T-cell (primary cell): Measurements from ENCODE around the gene ATRN. TPM values are rescaled to one million over a fixed set of nuclear protein-coding genes. Genes with fewer than 3 reads are reported as not detected.

ENCODE experiments used
- ATAC-seq, 4 experiments: fragments of 200-7000 bp in 3 of 4; fragments of 150-1000 bp in 1 of 4; cut with Tn5 transposase; replicated peaks in 1 of 4; 1 replicate in 3 of 4; 2 replicates in 1 of 4; pipeline ENCODE4 v1.10.0; 2021; ENCODE audit warnings: moderate library complexity in 3 of 4, mild to moderate bottlenecking in 2 of 4, moderate number of reproducible peaks in 1 of 4
- CTCF ChIA-PET, 2 donors: fragments of 300-600 bp; sonication (Branson Sonifier 250); formaldehyde crosslinking; loops; one replicate each; lab custom pipeline; 2022; ENCODE audit warnings: antibody characterized with exemption in 2 of 2; lab: Charles Lee
- POLR2A ChIA-PET, 2 donors: fragments of 300-600 bp; sonication (Branson Sonifier 250); formaldehyde crosslinking; loops; one replicate each; lab custom pipeline; 2022; ENCODE audit warnings: antibody characterized with exemption in 2 of 2; lab: Charles Lee
- DNase-seq, 35 experiments: peaks; one replicate each; pipeline versions ENCODE4 v3.0.0 to v3.0.0-alpha.2; 2013 to 2023
- H3K27ac ChIP-seq: one replicate; pipeline ENCODE4 v1.5.1; 2013; ENCODE audit warnings: low read length
- H3K27me3 ChIP-seq, 2 experiments: replicated peaks in 1 of 2; 1 replicate in 1 of 2; 2 replicates in 1 of 2; pipeline versions ENCODE4 v1.6.1 to v1.7.0; 2013; ENCODE audit warnings: low read length in 1 of 2, mixed read lengths in 1 of 2; ENCODE audit not compliant: control insufficient read depth in 2 of 2, insufficient read depth in 2 of 2; ENCODE audit errors: extremely low read depth in 1 of 2
- H3K36me3 ChIP-seq, 2 donors: 1 replicate in 1 of 2; 2 replicates in 1 of 2; pipeline versions ENCODE4 v1.6.1 to v1.7.0; 2013; ENCODE audit warnings: low read length in 1 of 2; ENCODE audit not compliant: control insufficient read depth in 2 of 2, insufficient read depth in 1 of 2; ENCODE audit errors: extremely low read depth in 1 of 2
- H3K4me1 ChIP-seq, 2 experiments: 1 replicate in 1 of 2; 2 replicates in 1 of 2; pipeline versions ENCODE4 v1.6.1 to v1.7.0; 2013; ENCODE audit warnings: low read length in 2 of 2, mixed read lengths in 1 of 2; ENCODE audit not compliant: insufficient read depth in 2 of 2, control insufficient read depth in 1 of 2; ENCODE audit errors: extremely low read depth in 1 of 2
- H3K4me3 ChIP-seq, 2 donors: 1 replicate in 1 of 2; 2 replicates in 1 of 2; pipeline versions ENCODE4 v1.5.1 to v1.7.0; 2013; ENCODE audit warnings: mild to moderate bottlenecking in 2 of 2, low read length in 1 of 2, moderate library complexity in 1 of 2; ENCODE audit not compliant: control insufficient read depth in 1 of 2; ENCODE audit errors: extremely low read depth in 1 of 2
- H3K9me3 ChIP-seq: 2 replicates; pipeline ENCODE4 v1.7.0; 2013
- H3K27ac Mint-ChIP-seq, 2 donors: one replicate each; pipeline ENCODE4 v1.8.0; 2020 to 2021; ENCODE audit warnings: mild to moderate bottlenecking in 2 of 2, mixed read lengths in 2 of 2
- H3K27me3 Mint-ChIP-seq, 2 donors: one replicate each; pipeline ENCODE4 v1.8.0; 2021 to 2022; ENCODE audit warnings: mixed read lengths in 2 of 2
- H3K36me3 Mint-ChIP-seq: one replicate; pipeline ENCODE4 v1.8.0; 2021; ENCODE audit warnings: mixed read lengths
- H3K4me1 Mint-ChIP-seq, 3 donors: one replicate each; pipeline ENCODE4 v1.8.0; 2020 to 2022; ENCODE audit warnings: mixed read lengths in 3 of 3, mild to moderate bottlenecking in 1 of 3
- H3K4me3 Mint-ChIP-seq, 3 donors: one replicate each; pipeline ENCODE4 v1.8.0; 2020 to 2022; ENCODE audit warnings: mild to moderate bottlenecking in 3 of 3, mixed read lengths in 3 of 3, moderate library complexity in 3 of 3
- H3K9me3 Mint-ChIP-seq, 3 donors: one replicate each; pipeline ENCODE4 v1.8.0; 2020 to 2022; ENCODE audit warnings: mixed read lengths in 3 of 3
- WGBS: methylation state at CpG from one replicate; pipeline ENCODE4 v1.1.5; 2013; ENCODE audit warnings: missing lambda C conversion rate; ENCODE audit not compliant: insufficient coverage; 5-methylcytosine and 5-hydroxymethylcytosine counted together
- total RNA-seq, 35 experiments: library from RNA in 6 of 35; stranded (reverse) in 6 of 35; fragments of 120-200 nt in 1 of 35; gene quantifications; one replicate each; pipeline versions ENCODE4 v1.2.1 to v1.2.4 and lab custom pipeline; 2013 to 2026

Gene ATRN
- total RNA-seq, 5 donors from 2014 or later (not counting 1 experiment from before 2014, with no cell fraction given), result 13.6 to 15.8 (median 13.7) TPM

DNA sequence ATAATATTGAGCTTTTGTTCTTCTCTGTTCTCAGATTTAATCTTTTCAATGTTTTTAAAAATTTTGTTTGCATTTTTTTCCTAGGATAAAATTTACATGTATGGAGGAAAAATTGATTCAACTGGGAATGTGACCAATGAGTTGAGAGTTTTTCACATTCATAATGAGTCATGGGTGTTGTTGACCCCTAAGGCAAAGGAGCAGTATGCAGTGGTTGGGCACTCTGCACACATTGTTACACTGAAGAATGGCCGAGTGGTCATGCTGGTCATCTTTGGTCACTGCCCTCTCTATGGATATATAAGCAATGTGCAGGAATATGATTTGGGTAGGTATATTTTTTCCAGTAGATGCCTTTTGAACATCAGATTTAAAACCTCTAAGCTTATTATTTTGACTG is 89.8 kb downstream of the ATRN start:
- Histone ChIP-seq H3K36me3 (peaks cover 7 to 13% of the 10 kb centered on the region in 2 donors), H3K27ac (no peak overlapping the region), H3K27me3 (no peaks in the 10 kb centered on the region), H3K4me3 (no peak overlapping the region), H3K9me3 (no peaks in the 10 kb centered on the region), H3K4me1 (no peaks in the 10 kb centered on the region)
- Mint-ChIP-seq H3K9me3 (no peaks in the 10 kb centered on the region), H3K4me3 (no peak overlapping the region), H3K27ac (no peak overlapping the region), H3K4me1 (no peaks in the 10 kb centered on the region), H3K36me3 (peaks cover 28% of the 10 kb centered on the region), H3K27me3 (no peaks in the 10 kb centered on the region)
- no CpG with 5 or more reads among the region's 1 CpG for WGBS
- ChIA-PET POLR2A (interaction anchor here in 1 of 2 donors (0.6 kb wide), 1 partner anchor 181 kb away, joined by 3 read pairs; no protein-coding TSS in a partner anchor), CTCF (interaction anchor here in 1 of 2 donors (0.6 kb wide), 1 partner anchor 294 kb away, joined by 4 read pairs; no protein-coding TSS in a partner anchor)
- DNase-seq, result no peak
- ATAC-seq, result no peak

- H3K4me3 Mint-ChIP-seq, result no peak overlapping the region
- H3K4me1 ChIP-seq, result no peaks in the 10 kb centered on the region
- ChIA-PET CTCF (interaction anchor here (0.5 to 1.6 kb wide), 8 partner anchors 12 to 566 kb away, joined by 3 to 8 read pairs (median 3); no protein-coding TSS in a partner anchor), POLR2A (no interaction called here)
- H3K9me3 Mint-ChIP-seq, result no peaks in the 10 kb centered on the region
- H3K4me3 ChIP-seq, result no peak overlapping the region
- no peaks in the 10 kb centered on the region for H3K27me3 Mint-ChIP-seq
- no CpG with 5 or more reads among the region's 3 CpGs for WGBS
- no peak for ATAC-seq
- no peak overlapping the region for H3K27ac Mint-ChIP-seq
- peaks cover 27% of the 10 kb centered on the region for H3K36me3 Mint-ChIP-seq
- no peaks in the 10 kb centered on the region for H3K27me3 ChIP-seq
- H3K36me3 ChIP-seq, result peaks cover 7 to 17% of the 10 kb centered on the region in 2 donors
- no peaks in the 10 kb centered on the region for H3K4me1 Mint-ChIP-seq
- no peaks in the 10 kb centered on the region for H3K9me3 ChIP-seq
- no peak for DNase-seq
- no peak overlapping the region for H3K27ac ChIP-seq
These were observed 92.3 kb downstream of the ATRN start for GRCh38 chr20:3563133-3563532.

DNA sequence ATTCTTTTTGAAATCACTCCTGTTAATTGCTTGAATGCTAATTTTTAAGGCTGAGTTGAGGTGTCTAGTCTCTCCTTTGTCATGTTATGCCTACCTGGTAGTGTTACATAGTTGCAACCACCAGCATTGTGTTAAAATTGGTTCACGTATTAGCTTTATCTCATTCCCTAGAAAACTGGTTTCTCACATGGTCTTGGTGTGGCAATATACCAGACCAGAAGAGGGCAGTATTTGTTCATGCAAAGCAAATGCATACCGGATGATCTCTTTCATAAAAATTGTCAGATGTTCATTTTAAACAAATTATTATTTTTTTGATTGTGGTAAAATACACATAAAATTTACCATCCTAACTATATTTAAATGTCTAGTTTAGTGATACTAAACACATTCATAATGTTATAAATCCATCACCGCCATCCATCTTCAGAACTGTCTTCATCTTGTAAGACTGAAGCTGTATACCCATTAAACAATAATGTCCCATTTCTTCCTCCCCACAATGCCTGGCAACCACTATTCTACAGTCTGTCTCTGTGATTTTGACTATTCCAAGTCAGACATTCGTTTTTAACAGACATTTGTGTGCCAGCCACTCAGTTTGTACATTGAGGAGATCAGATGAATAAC is 92.8 kb downstream of the ATRN start:
- peaks cover 27% of the 10 kb centered on the region for H3K36me3 Mint-ChIP-seq

GRCh38 chr20:3565851-3566250 is 95.0 kb downstream of the ATRN start:
- ATAC-seq (no peak), DNase-seq (no peak)
- Mint-ChIP-seq H3K27me3 (no peaks in the 10 kb centered on the region), H3K4me1 (no peaks in the 10 kb centered on the region), H3K36me3 (peaks cover 27% of the 10 kb centered on the region), H3K9me3 (no peaks in the 10 kb centered on the region), H3K27ac (no peak overlapping the region), H3K4me3 (no peak overlapping the region)
- CTCF ChIA-PET, result no interaction called here
- no peak overlapping the region for H3K4me3 ChIP-seq
- 100% methylated on average over 2 of the region's 2 CpGs for WGBS
- H3K36me3 ChIP-seq, result peaks cover 7 to 15% of the 10 kb centered on the region in 2 donors
- H3K4me1 ChIP-seq, result no peaks in the 10 kb centered on the region
- POLR2A ChIA-PET, result interaction anchor here in 1 of 2 donors (0.6 kb wide), 1 partner anchor 10 kb away, joined by 3 read pairs; no protein-coding TSS in a partner anchor
- H3K27ac ChIP-seq, result no peak overlapping the region
- no peaks in the 10 kb centered on the region for H3K9me3 ChIP-seq
- H3K27me3 ChIP-seq, result no peaks in the 10 kb centered on the region

More for the DNA sequence above, 92.8 kb downstream of the ATRN start:
- H3K27ac Mint-ChIP-seq, result no peak overlapping the region
- ATAC-seq (no peak), DNase-seq (peak in 3 of 35 experiments; percentile 1 to 52 (median 6))
- H3K4me1 ChIP-seq, result no peaks in the 10 kb centered on the region
- H3K9me3 Mint-ChIP-seq, result no peaks in the 10 kb centered on the region
- H3K4me1 Mint-ChIP-seq, result no peaks in the 10 kb centered on the region
- no peaks in the 10 kb centered on the region for H3K9me3 ChIP-seq
- no peaks in the 10 kb centered on the region for H3K27me3 ChIP-seq
- no peak overlapping the region for H3K4me3 ChIP-seq
- H3K36me3 ChIP-seq, result peaks cover 7 to 17% of the 10 kb centered on the region in 2 donors
- WGBS, result no CpG with 5 or more reads among the region's 4 CpGs
- no peak overlapping the region for H3K27ac ChIP-seq
- H3K27me3 Mint-ChIP-seq, result no peaks in the 10 kb centered on the region
- POLR2A ChIA-PET, result no interaction called here
- H3K4me3 Mint-ChIP-seq, result no peak overlapping the region
- CTCF ChIA-PET, result interaction anchor here (0.5 to 1.6 kb wide), 7 partner anchors 12 to 200 kb away, joined by 3 to 8 read pairs (median 3); no protein-coding TSS in a partner anchor

DNA sequence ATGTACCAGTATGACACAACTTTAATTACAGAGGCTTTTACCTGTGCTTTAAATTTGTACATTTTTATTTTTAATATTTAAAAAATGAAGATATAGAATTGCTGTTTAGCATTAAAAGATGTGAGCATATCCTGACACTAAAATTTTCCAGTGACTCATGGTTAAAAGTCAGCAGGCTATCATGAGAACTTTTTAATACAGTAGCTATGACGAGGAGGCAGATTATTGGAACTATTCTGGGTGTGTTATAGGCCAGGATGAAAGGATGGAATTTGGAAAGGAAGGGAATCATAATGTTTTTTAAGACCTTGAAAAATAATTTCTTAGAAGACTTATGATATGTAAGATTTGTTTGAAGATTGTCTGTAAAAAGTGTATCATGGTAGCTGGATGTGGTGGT is 101.3 kb downstream of the ATRN start:
- 50% methylated on average over 1 of the region's 1 CpG for WGBS
- Mint-ChIP-seq H3K4me3 (no peak overlapping the region), H3K9me3 (no peaks in the 10 kb centered on the region), H3K27me3 (no peaks in the 10 kb centered on the region), H3K36me3 (peaks cover 44% of the 10 kb centered on the region), H3K27ac (no peak overlapping the region), H3K4me1 (no peaks in the 10 kb centered on the region)
- Histone ChIP-seq H3K9me3 (no peaks in the 10 kb centered on the region), H3K27ac (no peak overlapping the region), H3K36me3 (peaks cover 11 to 34% of the 10 kb centered on the region in 2 donors), H3K27me3 (no peaks in the 10 kb centered on the region), H3K4me1 (no peaks in the 10 kb centered on the region), H3K4me3 (no peak overlapping the region)
- CTCF ChIA-PET, result no interaction called here
- DNase-seq (no peak), ATAC-seq (no peak)
- POLR2A ChIA-PET, result no interaction called here

DNA sequence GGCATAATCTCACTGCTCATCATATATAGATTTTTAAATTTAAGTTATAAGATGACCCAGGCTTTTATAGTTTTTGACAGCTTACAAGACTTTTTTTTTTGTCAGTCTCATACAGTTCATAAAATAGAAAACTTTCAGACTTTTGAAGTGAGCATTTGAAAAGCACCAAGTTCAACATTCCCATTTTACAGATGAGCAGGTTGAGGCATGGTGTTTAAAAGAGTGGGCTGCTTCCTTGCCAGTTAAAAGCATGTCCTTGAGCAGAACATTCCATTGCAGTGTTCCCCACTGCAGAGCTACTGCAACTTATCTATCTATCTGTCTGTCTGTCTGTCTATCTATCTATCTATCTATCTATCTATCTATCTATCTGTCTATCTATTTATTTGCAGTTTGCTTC is 105.5 kb downstream of the ATRN start:
- H3K36me3 Mint-ChIP-seq, result peaks cover 58% of the 10 kb centered on the region
- CTCF ChIA-PET, result interaction anchor here in 1 of 2 donors (1.1 kb wide), 1 partner anchor 13 kb away, joined by 3 read pairs; no protein-coding TSS in a partner anchor
- no peak overlapping the region for H3K4me3 Mint-ChIP-seq
- DNase-seq, result no peak
- no peaks in the 10 kb centered on the region for H3K9me3 Mint-ChIP-seq
- no peaks in the 10 kb centered on the region for H3K27me3 ChIP-seq
- H3K27ac ChIP-seq, result no peak overlapping the region
- H3K4me1 Mint-ChIP-seq, result no peaks in the 10 kb centered on the region
- no peaks in the 10 kb centered on the region for H3K9me3 ChIP-seq
- POLR2A ChIA-PET, result no interaction called here
- H3K4me1 ChIP-seq, result no peaks in the 10 kb centered on the region
- no peaks in the 10 kb centered on the region for H3K27me3 Mint-ChIP-seq
- no peak overlapping the region for H3K27ac Mint-ChIP-seq
- peaks cover 12 to 49% of the 10 kb centered on the region in 2 donors for H3K36me3 ChIP-seq
- no peak overlapping the region for H3K4me3 ChIP-seq
- no peak for ATAC-seq
